KOPT-K1 (cell line): ENCODE data around the gene FIGNL2.

ENCODE experiments used
- H3K27ac ChIP-seq: fragments of 200-600 bp; sonication (generic); 2 replicates; pipeline ENCODE4 v1.5.1; 2016; ENCODE audit warnings: antibody characterized with exemption, mild to moderate bottlenecking, low read depth, low read length; ENCODE audit not compliant: poor library complexity, severe bottlenecking
- H3K36me3 ChIP-seq: fragments of 200-600 bp; sonication (generic); 2 replicates; pipeline ENCODE4 v1.5.1; 2017; ENCODE audit warnings: antibody characterized with exemption, mild to moderate bottlenecking, low read length, moderate library complexity; ENCODE audit not compliant: insufficient read depth
- H3K9me3 ChIP-seq: fragments of 200-600 bp; sonication (generic); 2 replicates; pipeline ENCODE4 v1.5.1; 2017; ENCODE audit warnings: antibody characterized with exemption, low read length, mild to moderate bottlenecking; ENCODE audit not compliant: insufficient read depth, poor library complexity, severe bottlenecking

FIGNL2 gene, protein sequence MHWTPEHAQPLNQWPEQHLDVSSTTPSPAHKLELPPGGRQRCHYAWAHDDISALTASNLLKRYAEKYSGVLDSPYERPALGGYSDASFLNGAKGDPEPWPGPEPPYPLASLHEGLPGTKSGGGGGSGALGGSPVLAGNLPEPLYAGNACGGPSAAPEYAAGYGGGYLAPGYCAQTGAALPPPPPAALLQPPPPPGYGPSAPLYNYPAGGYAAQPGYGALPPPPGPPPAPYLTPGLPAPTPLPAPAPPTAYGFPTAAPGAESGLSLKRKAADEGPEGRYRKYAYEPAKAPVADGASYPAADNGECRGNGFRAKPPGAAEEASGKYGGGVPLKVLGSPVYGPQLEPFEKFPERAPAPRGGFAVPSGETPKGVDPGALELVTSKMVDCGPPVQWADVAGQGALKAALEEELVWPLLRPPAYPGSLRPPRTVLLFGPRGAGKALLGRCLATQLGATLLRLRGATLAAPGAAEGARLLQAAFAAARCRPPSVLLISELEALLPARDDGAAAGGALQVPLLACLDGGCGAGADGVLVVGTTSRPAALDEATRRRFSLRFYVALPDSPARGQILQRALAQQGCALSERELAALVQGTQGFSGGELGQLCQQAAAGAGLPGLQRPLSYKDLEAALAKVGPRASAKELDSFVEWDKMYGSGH

GRCh38 chr12:51848326-51848727, at the start of gene FIGNL2:
TSS of gene FIGNL2 (minus strand) at chr12:51848718. CDS start at chr12:51822413, 26,305 bp downstream.
- H3K9me3 ChIP-seq, result no peaks in the 10 kb centered on the region
- H3K27ac ChIP-seq, result no peak within 1 kb of the TSS

DNA sequence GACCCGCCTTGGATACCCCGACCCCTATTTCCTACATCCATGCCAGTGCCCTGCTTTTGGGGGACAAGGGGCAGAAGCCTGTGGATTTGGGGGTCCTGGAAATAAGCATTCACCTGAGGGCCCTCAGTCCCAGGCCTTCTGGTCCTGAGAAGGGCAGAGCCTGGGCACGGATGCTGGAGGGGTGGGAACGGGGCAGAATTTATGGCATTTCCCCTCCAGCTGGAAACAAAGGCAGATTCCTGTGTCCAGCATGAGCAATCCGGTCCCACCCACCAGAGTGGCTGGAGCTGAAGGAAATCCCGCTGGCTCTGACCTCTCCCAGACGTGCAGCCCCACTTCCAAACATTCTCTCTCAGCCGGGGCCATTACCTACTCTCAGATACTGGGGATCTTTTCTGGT, 48.7 kb upstream of the FIGNL2 start:
- no peak overlapping the region for H3K27ac ChIP-seq
- no peaks in the 10 kb centered on the region for H3K9me3 ChIP-seq

More at GRCh38 chr12:51848326-51848727, at the start of gene FIGNL2:
- H3K36me3 ChIP-seq, result no peaks in the 10 kb centered on the region

DNA sequence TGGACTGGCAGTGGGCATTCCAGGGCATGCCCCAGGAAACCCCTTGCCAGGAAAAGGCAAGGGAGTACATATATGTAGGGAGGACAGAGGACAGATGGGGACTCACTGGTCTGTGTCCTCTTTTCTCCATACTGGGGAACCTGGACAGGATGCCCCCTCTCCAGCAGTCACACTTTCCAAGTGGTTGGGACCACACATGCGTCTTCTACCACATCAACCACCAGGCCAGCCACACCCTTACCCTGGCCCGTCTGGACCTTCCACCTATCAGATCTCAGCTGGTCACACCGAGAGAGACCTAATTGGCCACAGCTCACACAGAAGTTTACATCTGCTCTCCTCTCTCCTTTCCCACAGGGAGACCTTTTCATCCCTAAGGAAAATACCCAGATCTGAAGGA, 47.7 kb upstream of the FIGNL2 start:
- H3K9me3 ChIP-seq, result no peaks in the 10 kb centered on the region
- no peaks in the 10 kb centered on the region for H3K36me3 ChIP-seq
- H3K27ac ChIP-seq, result no peak overlapping the region

More for the DNA sequence above, 48.7 kb upstream of the FIGNL2 start:
- H3K36me3 ChIP-seq, result no peaks in the 10 kb centered on the region

GRCh38 chr12:51895378-51896135, 47.0 kb upstream of the FIGNL2 start:
- Histone ChIP-seq H3K27ac (no peak overlapping the region), H3K36me3 (no peaks in the 10 kb centered on the region), H3K9me3 (no peaks in the 10 kb centered on the region)

DNA sequence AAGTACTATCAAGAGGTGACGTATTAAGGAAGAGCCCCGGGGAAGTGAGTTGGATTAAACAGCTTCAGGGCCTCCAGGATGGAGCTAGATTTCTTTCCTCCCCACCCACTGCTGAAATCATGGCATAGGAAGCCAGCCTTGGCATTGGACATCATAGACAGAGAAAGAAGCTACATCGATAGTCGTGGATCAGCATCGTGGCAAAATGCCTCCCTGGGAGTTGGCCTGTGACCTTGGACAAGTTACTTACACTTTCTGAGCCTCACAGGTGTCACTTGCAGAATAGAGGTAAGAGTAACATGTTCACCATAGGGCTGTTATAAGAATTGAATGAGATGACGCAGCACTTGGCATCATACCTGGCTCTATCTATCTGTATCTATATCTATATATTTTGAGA, 45.3 kb upstream of the FIGNL2 start:
- no peaks in the 10 kb centered on the region for H3K9me3 ChIP-seq
- no peak overlapping the region for H3K27ac ChIP-seq
- H3K36me3 ChIP-seq, result no peaks in the 10 kb centered on the region

GRCh38 chr12:51891843-51892242, 43.3 kb upstream of the FIGNL2 start:
- Histone ChIP-seq H3K9me3 (no peaks in the 10 kb centered on the region), H3K36me3 (no peaks in the 10 kb centered on the region), H3K27ac (no peak overlapping the region)

GRCh38 chr12:51890511-51891171, 42.1 kb upstream of the FIGNL2 start:
- Histone ChIP-seq H3K36me3 (no peaks in the 10 kb centered on the region), H3K27ac (no peak overlapping the region), H3K9me3 (no peaks in the 10 kb centered on the region)

- Histone ChIP-seq H3K27ac (no peak overlapping the region), H3K9me3 (peaks cover 2% of the 10 kb centered on the region), H3K36me3 (no peaks in the 10 kb centered on the region)
Measured at GRCh38 chr12:51890133-51890464, 41.6 kb upstream of the FIGNL2 start.

DNA sequence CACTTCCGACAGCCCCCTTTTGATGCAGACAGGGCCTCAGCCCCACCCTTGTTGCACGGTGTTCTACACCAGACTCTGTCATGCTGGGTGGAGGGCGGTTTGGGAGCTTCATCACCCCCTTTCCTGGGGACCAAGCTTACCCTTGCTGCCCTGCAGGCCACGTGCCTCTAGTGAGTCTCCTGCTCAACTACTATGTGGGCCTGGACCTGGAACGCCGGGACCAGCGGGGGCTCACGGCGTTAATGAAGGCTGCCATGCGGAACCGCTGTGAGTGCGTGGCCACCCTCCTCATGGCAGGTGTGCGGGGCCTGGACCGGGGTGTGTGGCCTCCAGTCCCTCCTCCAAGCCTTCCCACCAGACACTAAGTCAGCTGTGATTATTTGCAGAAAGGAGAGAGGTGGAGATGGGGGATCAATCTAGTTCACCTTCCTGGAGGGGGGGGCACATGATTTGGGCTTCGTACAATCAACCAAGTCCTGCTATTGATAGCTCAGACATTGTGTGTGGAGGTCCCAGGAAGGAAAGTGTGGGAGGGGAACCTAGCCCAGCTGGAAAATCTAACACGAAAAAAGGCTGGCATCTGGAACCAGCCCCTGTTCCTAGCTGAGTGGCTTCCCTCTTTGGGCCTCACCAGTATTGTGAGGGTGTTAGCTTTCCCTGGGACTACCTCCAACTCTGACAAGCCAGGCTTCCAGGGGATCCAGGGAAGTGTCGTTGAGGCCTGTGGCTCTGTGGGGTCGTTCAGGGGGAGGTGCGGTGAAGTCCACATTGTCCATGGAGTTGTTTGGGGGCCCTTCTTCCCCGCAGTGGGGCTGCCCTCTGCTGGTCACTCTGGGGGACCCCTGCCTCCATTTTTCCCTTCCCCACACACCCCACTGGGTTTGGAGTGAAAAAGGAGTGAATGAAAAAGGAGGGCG, 41.0 kb upstream of the FIGNL2 start:
- Histone ChIP-seq H3K36me3 (no peaks in the 10 kb centered on the region), H3K9me3 (peaks cover 7% of the 10 kb centered on the region), H3K27ac (no peak overlapping the region)

GRCh38 chr12:51888316-51889215, 40.0 kb upstream of the FIGNL2 start:
- H3K9me3 ChIP-seq, result peaks cover 7% of the 10 kb centered on the region
- H3K27ac ChIP-seq, result no peak overlapping the region
- no peaks in the 10 kb centered on the region for H3K36me3 ChIP-seq

DNA sequence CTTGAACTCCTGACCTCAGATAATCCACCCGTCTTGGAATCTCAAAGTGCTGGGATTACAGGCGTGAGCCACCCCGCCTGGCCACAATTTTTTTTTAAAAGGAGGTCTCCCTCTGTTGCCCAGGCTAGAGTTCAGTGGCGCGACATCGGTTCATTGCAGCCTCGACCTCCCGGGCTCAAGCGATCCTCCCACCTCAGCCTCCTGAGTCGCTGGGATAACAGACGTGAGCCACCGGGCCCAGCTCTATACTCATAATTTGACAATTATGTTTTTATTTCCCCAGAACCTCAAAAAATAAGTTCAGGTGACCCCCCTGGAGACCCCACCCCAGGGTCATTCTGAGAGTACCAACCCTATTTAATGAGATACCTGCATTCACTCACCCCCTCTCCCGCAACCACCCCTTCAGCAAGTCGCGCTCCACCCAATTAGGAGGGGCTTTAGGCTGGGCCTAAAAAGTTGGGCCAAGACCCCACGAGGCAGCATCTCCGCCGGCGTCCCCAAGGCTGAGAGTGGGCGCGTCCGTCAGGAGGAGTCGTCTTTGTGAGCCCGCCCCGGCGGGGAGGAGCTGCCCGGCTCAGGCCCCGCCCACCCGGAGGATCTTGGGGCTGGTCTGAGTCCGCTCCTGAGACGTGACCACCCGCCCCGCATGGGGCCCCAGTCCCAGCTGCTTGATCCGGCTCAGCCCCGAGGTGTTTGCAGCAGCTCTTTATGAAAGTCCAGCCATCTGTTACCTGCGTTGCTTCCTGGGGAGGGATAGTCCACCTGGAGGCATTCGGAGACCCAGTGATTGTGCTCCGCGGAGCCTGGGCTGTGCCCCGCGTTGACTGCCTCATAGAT, 39.2 kb upstream of the FIGNL2 start, which contains the start of gene ANKRD33:
ANKRD33 (plus strand) TSS at position 628 of the 840 bp plus-strand sequence; CDS start at position 712, 84 bp downstream.
- H3K27ac ChIP-seq, result no peak within 1 kb of the TSS

DNA sequence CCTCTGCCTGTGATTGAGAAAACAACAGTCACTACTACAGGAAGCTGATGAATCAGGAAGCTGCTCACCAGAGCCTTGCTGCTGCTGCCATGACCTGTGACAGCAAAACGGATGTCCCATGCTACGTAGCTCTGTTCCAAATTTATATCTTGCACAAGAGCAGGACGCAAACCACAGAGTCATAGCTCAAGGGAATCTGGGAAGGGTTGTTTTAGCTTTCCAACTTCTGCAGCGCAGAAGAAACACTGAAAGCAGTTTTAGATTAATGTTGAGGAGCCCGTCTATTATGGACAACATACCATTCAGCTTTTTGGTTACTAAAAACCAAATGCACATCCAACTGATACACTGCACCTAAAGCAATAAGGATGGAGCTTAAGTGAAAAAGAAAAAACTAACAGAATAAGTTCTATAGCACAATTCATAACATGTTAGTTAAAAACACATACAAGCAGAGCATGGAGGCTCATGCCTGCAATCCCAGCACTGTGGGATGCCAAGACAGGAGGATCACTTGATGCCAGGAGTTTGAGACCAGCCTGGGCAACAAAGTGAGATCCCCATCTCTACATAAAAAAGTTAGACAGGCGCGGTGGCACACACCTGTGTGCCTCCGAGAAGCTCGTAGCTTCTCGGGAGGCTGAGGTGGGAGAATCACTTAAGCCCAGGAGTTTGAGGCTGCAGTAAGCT, 37.6 kb upstream of the FIGNL2 start:
- Histone ChIP-seq H3K36me3 (no peaks in the 10 kb centered on the region), H3K9me3 (peaks cover 7% of the 10 kb centered on the region), H3K27ac (peak overlapping the region; percentile 38)

More for the DNA sequence above, 39.2 kb upstream of the FIGNL2 start, which contains the start of gene ANKRD33:
- no peaks in the 10 kb centered on the region for H3K36me3 ChIP-seq
- peaks cover 7% of the 10 kb centered on the region for H3K9me3 ChIP-seq
